Measurements from ENCODE around the gene ZNF668. TPM values are rescaled to one million over a fixed set of nuclear protein-coding genes. Genes with fewer than 3 reads are reported as not detected.
A peak's percentile ranks its signal among the peaks of the same experiment; 100 is the strongest.
"Not testable (repeated sequence)": the region's sequence is repeated elsewhere in the genome, so short reads cannot be mapped to it uniquely, and the experiment has no call there.

ZNF668 gene
- total and polyA plus RNA-seq, 2 of the 13 experiments (the other 11 are each of a cell fraction or from before 2014, with no cell fraction given), result 3.8 to 9.8 TPM

DNA sequence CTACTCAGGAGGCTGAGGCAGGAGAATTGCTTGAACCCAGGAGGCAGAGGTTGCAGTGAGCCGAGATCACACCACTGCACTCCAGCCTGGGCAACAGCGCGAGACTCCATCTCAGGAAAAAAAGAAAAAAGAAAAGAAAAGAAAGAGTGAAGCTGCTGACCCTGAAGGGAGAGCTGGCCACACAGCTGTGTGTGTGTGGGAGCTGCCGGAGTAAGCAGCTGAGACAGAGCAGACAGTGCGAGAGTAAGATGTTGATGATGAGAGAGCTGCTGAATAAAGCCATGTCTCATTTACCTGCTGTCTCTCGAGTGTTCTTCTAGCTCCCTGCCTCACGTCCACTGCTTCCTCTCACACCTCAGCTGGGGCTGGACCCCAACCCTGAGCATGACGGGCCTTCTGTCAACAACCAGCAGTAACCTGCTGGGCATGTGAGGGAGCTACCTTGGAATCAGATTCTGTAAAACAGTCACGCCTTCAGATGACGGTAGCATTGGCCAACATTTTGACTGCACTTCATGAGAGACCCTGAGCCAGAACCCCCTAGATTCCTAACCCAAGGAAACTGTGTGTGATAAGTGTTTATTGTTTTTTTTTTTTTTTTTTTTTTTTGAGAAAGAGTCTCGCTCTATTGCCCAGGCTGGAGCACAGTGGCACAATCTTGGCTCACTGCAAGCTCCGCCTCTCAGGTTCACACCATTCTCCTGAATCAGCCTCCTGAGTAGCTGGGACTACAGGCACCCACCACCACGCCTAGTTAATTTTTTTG is 27.0 kb upstream of the ZNF668 start:
- BruUV-seq (replicated peaks); CTCF ChIA-PET (ENCODE audit: low intra/inter-chr PET ratio, low total read pairs); in situ Hi-C loops (cut with HindIII; ENCODE audit: extremely low pct_ligation_motif_present, low pct_unique_long_range_greater_than_20kb); H3K36me3 ChIP-seq (replicated peaks in 1 of 2; ENCODE audit: control insufficient read depth in 1 of 2, insufficient read depth in 2 of 2, low read length in 2 of 2); H3K27me3 ChIP-seq (ENCODE audit: control insufficient read depth in 1 of 2, insufficient read depth in 2 of 2, low read length in 2 of 2); H3K9me3 ChIP-seq (ENCODE audit: low read length); H4K20me1 ChIP-seq (ENCODE audit: insufficient read depth, low read length); intact Hi-C loops (cut with micrococcal nuclease; ENCODE audit: unreplicated experiment); H3K27ac ChIP-seq (ENCODE audit: extremely low read length, insufficient read depth, low read length); H3K79me2 ChIP-seq (ENCODE audit: insufficient read depth, low read length); H3K9ac ChIP-seq (ENCODE audit: insufficient read depth, low read depth, low read length); H2AFZ ChIP-seq (ENCODE audit: low read length); FAIRE-seq; DNase-seq (ENCODE audit: low spot score); TF ChIP-seq FOXA1 (IDR thresholded peaks at IDR 0.05): not testable (repeated sequence)
- TF ChIP-seq, protein P1, sequence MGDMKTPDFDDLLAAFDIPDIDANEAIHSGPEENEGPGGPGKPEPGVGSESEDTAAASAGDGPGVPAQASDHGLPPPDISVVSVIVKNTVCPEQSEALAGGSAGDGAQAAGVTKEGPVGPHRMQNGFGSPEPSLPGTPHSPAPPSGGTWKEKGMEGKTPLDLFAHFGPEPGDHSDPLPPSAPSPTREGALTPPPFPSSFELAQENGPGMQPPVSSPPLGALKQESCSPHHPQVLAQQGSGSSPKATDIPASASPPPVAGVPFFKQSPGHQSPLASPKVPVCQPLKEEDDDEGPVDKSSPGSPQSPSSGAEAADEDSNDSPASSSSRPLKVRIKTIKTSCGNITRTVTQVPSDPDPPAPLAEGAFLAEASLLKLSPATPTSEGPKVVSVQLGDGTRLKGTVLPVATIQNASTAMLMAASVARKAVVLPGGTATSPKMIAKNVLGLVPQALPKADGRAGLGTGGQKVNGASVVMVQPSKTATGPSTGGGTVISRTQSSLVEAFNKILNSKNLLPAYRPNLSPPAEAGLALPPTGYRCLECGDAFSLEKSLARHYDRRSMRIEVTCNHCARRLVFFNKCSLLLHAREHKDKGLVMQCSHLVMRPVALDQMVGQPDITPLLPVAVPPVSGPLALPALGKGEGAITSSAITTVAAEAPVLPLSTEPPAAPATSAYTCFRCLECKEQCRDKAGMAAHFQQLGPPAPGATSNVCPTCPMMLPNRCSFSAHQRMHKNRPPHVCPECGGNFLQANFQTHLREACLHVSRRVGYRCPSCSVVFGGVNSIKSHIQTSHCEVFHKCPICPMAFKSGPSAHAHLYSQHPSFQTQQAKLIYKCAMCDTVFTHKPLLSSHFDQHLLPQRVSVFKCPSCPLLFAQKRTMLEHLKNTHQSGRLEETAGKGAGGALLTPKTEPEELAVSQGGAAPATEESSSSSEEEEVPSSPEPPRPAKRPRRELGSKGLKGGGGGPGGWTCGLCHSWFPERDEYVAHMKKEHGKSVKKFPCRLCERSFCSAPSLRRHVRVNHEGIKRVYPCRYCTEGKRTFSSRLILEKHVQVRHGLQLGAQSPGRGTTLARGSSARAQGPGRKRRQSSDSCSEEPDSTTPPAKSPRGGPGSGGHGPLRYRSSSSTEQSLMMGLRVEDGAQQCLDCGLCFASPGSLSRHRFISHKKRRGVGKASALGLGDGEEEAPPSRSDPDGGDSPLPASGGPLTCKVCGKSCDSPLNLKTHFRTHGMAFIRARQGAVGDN (CRISPR knock-in tag; IDR thresholded peaks at IDR 0.05), result peak; percentile 30; the same call in 1 of the 2 replicates
- TF ChIP-seq, protein P2, sequence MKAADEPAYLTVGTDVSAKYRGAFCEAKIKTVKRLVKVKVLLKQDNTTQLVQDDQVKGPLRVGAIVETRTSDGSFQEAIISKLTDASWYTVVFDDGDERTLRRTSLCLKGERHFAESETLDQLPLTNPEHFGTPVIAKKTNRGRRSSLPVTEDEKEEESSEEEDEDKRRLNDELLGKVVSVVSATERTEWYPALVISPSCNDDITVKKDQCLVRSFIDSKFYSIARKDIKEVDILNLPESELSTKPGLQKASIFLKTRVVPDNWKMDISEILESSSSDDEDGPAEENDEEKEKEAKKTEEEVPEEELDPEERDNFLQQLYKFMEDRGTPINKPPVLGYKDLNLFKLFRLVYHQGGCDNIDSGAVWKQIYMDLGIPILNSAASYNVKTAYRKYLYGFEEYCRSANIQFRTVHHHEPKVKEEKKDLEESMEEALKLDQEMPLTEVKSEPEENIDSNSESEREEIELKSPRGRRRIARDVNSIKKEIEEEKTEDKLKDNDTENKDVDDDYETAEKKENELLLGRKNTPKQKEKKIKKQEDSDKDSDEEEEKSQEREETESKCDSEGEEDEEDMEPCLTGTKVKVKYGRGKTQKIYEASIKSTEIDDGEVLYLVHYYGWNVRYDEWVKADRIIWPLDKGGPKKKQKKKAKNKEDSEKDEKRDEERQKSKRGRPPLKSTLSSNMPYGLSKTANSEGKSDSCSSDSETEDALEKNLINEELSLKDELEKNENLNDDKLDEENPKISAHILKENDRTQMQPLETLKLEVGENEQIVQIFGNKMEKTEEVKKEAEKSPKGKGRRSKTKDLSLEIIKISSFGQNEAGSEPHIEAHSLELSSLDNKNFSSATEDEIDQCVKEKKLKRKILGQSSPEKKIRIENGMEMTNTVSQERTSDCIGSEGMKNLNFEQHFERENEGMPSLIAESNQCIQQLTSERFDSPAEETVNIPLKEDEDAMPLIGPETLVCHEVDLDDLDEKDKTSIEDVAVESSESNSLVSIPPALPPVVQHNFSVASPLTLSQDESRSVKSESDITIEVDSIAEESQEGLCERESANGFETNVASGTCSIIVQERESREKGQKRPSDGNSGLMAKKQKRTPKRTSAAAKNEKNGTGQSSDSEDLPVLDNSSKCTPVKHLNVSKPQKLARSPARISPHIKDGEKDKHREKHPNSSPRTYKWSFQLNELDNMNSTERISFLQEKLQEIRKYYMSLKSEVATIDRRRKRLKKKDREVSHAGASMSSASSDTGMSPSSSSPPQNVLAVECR (CRISPR knock-in tag; IDR thresholded peaks at IDR 0.05; ENCODE audit: borderline replicate concordance), result 0 out of 2 replicates have a peak, but pooled peaks have one; percentile 28
- peak; percentile 65 for TF ChIP-seq FOXA3 (CRISPR knock-in tag; IDR thresholded peaks at IDR 0.05)
- 0 out of 2 replicates have a peak, but pooled peaks have one; percentile 52 for TF ChIP-seq ZNF878 (CRISPR knock-in tag; IDR thresholded peaks at IDR 0.05)
- TF ChIP-seq MEIS2 (CRISPR knock-in tag; IDR thresholded peaks at IDR 0.05), result 0 out of 2 replicates have a peak, but pooled peaks have one; percentile 32
- 0 out of 2 replicates have a peak, but pooled peaks have one; percentile 18 for TF ChIP-seq ZNF501 (CRISPR knock-in tag; IDR thresholded peaks at IDR 0.05)
- peak; percentile 62 for TF ChIP-seq FOXA1 (CRISPR knock-in tag; IDR thresholded peaks at IDR 0.05)
- peak; percentile 14; the same call in 1 of the 2 replicates for TF ChIP-seq SALL1 (CRISPR knock-in tag; IDR thresholded peaks at IDR 0.05)
- TF ChIP-seq ZFX (CRISPR knock-in tag; IDR thresholded peaks at IDR 0.05; ENCODE audit: low read depth), result peak; percentile 23; the same call in 1 of the 2 replicates
- TF ChIP-seq, protein P3, sequence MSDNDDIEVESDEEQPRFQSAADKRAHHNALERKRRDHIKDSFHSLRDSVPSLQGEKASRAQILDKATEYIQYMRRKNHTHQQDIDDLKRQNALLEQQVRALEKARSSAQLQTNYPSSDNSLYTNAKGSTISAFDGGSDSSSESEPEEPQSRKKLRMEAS (IDR thresholded peaks at IDR 0.05), result peak; percentile 57; the same call in 1 of the 2 replicates
- 50% methylated on average over 12 of the region's 13 CpGs for WGBS (ENCODE audit: low lambda C conversion rate)
- Histone ChIP-seq H3K4me3 (replicated peaks in 1 of 3; ENCODE audit: insufficient read depth in 1 of 3, low read depth in 2 of 3, low read length in 3 of 3) (peak overlapping the region in 1 of 3 experiments; percentile 12; a peak in 1 of 6 replicates), H3K4me1 (ENCODE audit: insufficient read depth, low read length) (peaks cover 23% of the 10 kb centered on the region), H3K4me2 (ENCODE audit: low read depth, low read length) (peak overlapping the region; percentile 20; the same call in 1 of the 2 replicates)
- POLR2A ChIA-PET, result interaction anchor here (0.7 to 3.0 kb wide), 10 partner anchors 8 to 104 kb away, joined by 3 to 25 read pairs (median 4); partner anchors contain the start of genes FUS, KAT8, STX4 and ZNF646
- peak; percentile 34 for ATAC-seq

All from HepG2 (cell line).